ENCODE measurements around the gene MTREX.
"Not testable (repeated sequence)": the region's sequence is repeated elsewhere in the genome, so short reads cannot be mapped to it uniquely, and the experiment has no call there.

MTREX gene

DNA sequence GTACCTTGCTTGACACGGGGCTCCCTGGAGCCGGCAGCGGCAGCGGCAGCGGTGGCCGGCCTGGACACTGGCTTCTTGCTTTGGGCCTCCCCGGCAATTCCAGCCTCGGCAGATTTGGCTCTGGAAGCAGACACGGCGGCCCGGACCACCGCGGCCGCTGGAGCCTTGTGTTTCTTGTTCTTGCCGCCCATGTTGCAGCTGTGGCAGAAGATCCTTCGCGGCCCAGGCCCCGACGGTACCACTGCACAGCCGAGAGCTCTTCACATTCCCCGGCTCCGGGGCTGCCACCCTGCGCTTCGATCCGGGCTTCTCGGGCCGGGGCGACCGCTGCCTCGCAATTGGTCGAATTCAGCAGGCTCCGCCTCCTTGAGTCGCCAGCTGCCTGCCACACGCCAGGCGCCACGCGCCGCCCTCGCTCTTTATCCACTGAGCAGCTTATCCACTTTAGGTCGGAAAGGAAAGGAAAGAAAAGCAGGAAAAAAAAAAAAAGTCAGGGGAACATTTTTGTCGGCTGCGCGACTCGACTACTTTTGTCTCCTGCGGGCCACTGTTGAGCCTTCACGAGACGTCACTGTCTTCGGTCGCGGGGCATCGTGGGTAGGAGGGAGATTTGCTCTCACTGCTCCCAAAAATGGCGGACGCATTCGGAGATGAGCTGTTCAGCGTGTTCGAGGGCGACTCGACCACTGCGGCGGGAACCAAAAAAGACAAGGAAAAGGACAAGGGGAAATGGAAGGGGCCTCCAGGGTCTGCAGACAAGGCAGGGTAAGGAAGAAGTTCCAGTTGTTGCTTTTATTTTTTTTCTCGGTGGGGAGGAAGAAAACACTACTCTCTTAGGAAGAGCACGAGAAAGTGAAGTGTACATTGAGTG, at the start of gene MTREX, which contains the start of gene DHX29:
MTREX (plus strand) TSS at position 607 of the 871 bp plus-strand sequence; CDS start at position 632, 25 bp downstream.
DHX29 (minus strand) TSS at position 312 of the 871 bp plus-strand sequence; CDS start at position 191, 121 bp downstream.
- in situ Hi-C loops (cut with MboI; ENCODE audit: low sequenced_read_pairs) = no loop called here

DNA sequence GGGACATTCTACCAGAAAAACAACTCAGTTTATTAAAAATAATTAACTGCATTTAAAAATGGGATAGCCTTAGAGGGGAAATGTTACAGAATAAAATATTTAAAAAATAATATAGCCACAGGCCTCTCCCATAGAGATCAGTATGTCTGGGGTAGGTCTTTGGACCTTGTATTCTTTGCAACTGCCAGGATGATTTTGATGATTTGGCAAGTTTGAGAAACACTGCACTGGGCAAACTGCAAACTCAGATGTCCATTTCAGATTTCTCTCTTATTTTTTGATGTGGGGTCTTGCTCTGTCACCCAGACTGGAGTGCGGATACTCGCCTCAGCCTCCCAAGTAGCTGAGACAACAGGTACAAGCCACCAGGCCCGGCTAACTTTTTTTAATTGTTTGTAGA, 49.5 kb upstream of the MTREX start:
- in situ Hi-C loops (cut with MboI; ENCODE audit: low sequenced_read_pairs) = no loop called here

DNA sequence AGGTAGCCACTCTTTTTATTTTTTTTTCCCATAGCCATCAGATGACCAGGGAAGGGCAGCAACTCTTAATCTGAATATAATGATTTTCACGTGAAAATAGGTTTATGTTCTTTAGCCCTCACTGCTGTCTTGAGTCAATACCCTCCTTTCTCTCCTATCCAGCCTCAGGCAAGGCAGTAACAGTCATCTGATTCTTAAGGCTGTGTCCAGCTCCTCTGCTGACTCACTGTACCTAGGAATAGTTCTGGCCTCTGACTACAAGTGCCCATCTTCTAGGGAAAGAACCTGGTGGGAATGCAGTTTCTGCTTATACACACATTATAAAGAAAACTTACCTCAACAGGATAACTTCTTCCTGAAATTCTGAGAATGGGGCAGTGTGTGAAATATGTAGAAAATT, 31.0 kb upstream of the MTREX start:
- in situ Hi-C loops (cut with MboI; ENCODE audit: low sequenced_read_pairs) = no loop called here

DNA sequence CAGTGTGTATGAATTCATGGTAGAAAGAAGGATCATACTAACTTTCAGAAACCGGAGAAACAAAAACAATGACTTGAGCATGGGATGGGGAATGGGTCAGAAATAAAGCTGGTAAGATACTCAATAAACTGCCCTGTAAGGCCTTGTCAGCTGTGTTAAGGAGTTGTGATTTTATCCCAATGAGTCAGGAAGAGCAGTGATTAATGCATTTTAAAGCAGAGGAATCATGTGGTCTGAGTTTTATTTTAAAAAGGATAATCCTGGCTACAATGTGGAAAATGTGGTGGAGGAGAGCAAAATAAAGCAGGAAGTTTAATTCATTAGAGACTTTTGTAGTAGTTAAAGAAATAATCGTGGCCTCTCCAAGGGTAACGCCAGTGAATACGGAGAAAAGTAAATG, 29.0 kb upstream of the MTREX start:
- in situ Hi-C loops (cut with MboI; ENCODE audit: low sequenced_read_pairs) = no loop called here

DNA sequence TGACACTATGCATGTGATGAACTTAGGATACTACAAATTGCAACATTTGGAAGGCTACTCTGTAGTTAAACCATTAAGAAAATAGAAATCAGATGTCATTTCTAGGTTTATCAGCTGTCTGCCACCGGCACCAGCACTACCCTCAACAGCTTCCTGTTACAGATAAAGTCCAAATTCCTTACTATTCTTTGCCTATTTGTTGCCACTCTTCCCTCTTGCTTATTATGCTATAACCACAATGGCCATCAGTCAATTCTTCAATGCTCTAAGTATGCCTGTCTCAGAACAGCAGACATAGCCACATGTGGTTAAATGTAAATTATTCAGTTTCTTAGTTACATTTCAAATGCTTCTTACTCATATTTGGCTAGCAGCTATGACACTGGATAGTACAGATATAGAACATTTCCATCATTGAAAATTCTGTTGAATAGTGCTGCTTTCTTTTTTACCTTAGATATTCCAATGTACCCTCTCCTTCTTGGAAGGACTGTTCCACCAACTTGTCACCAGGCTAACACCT, 21.3 kb upstream of the MTREX start:
- in situ Hi-C loops (cut with MboI; ENCODE audit: low sequenced_read_pairs) = no loop called here

DNA sequence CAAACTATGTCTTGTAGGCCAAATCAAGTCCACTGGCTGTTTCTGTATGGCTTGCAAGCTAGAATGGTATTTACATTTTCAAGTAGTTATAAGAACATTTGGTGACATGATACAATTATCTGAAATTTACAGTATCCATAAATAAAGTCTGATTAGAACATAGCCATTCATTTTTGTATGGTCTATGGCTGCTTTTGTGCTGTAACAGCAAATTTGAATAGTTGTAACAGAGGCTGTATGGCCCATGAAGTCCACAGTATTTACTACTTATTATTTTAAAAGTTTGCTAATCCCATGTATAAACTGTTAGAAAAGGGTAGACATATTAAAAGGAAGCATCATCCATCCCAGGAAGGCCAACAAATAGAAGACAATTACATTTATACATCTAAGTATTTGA, 18.0 kb upstream of the MTREX start:
- in situ Hi-C loops (cut with MboI; ENCODE audit: low sequenced_read_pairs) = no loop called here

DNA sequence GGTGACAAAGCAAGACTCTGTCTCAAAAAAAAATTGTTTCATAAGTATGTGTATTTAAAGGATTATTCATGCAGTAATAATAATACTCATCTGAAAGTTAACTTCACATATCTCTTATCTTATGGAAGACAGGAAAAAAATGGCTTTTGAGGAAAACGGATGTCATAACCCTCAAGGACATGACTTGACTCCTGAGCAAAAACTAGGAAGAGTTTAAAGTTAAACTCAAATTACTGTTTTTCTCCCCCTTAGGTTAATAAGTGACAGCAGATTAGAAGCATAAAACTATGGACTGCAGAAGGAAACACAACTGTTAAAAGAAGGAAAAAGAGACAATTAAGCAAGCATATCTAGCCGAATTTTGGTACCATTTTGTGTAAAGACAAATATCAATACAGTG, 16.8 kb upstream of the MTREX start:
- in situ Hi-C loops (cut with MboI; ENCODE audit: low sequenced_read_pairs) = no loop called here

DNA sequence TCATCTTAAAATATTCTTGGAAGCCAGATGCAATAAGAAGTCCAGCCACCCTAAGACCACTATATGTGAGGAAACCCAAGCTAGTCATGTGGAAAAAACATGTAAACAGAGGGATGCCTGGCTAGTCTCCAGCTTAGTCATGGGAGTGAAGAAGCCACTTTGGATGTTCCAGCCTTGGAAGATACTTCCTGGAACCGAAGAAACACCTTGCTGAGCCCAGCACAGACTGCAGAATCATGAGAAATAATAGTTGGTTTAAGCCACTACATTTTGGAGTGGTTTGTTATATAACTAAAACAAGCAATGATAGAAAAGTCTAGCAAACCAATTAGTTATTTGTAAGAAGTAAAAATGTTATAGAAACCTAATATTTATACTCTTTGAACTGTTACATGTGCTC, 12.9 kb upstream of the MTREX start:
- in situ Hi-C loops (cut with MboI; ENCODE audit: low sequenced_read_pairs) = no loop called here

DNA sequence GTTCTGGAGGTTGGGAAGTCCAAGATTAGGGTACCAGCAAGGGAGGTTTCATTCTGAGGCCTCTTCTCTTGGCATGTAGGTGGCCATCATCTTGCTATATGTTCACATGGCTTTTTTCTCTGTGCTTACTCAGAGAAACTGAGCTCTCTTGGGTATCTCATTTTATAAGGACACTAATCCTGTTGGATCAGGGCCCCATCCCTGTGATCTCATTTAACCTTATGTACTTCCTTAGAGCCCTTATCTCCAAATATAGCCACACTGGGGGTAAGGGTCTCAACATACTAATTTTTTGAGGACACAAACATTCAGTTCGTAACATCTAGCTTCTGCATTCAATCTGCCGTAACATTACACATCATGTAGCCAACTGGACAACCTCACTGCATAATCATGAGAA, 6.9 kb upstream of the MTREX start:
- in situ Hi-C loops (cut with MboI; ENCODE audit: low sequenced_read_pairs) = no loop called here

DNA sequence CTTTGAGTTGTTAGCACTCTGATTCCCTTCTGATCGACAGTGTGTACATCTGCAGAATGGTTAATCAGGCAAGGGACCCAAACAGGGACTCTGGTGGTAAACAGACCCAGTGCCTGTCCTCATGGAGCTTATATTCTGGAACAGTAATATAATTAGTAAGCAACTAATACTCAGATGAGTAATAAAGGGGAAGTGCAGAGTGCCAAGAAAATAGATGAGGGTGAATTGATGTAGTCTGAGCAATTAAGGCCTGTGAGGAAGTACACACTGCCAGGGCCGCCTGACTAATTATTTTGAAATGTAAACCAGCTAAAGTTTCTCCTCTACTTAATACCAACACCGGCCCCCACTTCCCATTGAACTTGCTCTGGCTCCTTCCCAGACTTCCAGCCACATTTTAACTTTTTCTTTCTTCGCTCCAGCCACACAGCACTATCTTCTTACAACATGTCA, 4.5 kb upstream of the MTREX start:
- in situ Hi-C loops (cut with MboI; ENCODE audit: low sequenced_read_pairs) = no loop called here

DNA sequence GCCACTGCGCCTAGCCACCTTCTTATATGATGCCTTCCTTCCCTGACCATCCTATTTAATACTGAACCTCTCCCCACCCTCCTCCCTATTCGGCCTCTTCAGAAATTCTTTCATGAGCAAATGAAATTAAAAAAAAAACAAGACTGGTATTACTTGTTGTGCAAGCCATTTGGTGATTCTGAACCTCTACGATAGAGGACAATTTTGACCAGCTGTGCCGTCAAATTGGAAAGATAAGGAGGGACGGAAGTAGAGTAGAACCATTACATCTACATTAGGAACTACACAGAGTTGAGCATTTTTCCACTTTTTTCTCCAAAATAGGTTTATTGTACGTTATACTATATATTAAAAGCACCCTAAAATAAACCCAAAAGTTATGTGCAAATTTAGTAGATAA, 3.2 kb upstream of the MTREX start:
- in situ Hi-C loops (cut with MboI; ENCODE audit: low sequenced_read_pairs) = no loop called here

DNA sequence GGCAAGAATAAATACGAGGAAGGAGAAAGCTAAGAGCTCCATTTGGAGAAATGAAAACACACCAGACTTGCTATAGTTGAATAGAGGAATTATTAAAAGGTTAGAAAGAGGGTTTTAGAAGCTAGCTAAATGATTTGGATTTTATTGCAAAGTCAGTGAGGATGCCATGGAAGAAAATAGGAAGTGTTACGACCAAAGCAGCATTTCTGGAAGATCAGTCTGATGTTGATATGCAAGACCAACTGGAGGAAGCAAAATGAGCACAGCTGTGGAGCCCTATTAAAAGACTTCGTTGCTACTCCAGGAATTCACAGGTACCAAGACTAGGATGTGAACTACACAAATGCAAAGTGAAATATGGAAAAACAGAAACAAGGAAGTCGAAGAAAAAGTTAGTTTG, 2.4 kb upstream of the MTREX start:
- in situ Hi-C loops (cut with MboI; ENCODE audit: low sequenced_read_pairs) = no loop called here

DNA sequence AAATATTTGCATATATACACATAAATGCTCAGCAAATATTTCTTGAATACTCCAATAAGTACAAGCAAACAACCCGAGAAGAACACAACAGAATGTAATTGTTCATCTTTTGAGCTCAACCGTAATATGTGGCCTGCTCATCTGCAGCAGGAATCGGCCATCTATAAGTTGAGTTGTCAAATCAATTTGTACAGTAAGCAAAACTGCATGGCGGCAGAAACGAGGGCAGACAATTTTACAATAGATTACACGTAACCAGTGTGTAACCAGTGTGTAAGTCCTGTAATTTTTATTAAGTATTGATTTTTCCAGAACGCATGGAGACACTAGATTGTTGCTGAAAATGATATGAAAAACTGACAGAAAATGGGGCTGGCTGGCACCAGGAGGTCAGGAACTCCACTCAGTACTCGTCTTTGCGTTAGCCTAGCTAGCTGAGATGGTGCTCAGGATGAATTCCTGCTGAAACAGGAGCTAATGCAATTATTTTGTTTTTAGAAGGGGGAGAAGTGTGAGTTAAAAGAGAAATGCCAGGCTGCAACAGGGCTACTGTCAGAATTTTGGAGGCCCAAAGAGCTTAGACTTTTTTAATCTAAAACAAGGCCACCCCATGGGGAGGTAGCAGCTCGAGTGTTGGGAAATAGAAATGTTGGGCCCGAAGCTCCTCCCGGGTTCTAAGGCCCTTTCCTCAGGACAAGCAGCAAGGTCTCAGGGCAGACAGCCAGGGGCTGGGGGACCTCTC, 977 bp upstream of the MTREX start:
- in situ Hi-C loops (cut with MboI; ENCODE audit: low sequenced_read_pairs) = no loop called here

DNA sequence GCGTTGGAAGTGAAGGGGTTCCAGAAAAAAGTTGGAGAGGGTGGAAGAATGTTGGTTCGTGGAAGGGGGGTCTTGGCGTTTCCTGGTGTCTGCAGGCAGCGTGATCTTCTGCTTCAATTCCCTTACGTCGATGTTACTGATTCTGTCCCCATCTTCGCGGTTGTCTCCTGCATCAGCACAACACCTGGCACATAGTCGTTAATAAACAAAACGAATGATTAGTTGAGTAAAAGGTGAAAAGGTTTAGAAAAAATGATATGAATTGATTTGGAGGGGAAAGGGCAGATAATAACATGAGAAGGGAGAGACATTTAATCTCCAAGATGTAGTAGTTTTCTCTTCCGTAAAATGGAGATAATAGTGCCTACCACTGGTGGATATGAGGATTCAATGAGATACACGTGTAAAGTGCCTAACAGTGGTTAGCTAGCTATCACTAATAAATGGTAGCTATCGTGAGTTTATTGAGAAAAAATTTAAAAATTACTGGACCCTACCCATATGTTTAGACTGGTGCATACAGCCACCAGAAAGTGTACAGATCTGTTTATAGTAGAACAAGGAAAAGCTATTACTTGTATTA, 556 bp downstream of the MTREX start:
- in situ Hi-C loops (cut with MboI; ENCODE audit: low sequenced_read_pairs) = no loop called here

DNA sequence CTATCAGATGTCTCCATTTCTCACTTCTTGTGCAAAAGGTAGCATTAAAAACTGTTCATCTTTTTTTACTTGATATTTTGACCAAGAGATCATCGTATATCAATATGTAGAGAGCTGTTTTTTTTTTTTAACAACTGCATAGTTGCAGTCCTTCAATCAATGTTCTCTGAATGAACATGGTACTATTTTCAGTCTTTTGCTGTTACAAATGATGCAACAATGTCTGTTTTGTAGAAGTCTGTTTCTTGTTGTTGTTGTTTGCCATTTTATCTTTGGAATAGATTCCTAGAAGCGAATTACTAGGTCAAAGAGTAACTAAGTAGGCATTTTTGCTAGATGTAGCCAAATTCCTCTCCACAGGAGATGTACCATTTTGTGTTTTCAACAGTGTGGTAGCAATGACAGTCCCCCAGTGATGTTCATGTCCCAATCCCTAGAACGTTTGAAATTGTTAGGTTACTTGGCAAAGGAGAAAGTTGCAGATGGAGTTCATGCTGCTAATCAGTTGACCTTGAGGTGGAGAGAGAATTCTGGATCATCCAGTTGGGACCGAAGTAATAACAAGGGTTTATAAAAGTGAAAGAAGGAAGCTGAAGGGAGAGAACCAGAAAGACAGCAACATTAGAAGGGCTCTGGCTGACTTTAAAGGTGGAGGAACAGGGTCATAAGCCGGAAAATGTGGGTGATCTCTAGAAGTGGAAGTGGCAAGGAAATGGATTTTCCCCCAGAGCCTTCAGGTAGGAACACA, 6.3 kb downstream of the MTREX start:
- in situ Hi-C loops (cut with MboI; ENCODE audit: low sequenced_read_pairs) = no loop called here

DNA sequence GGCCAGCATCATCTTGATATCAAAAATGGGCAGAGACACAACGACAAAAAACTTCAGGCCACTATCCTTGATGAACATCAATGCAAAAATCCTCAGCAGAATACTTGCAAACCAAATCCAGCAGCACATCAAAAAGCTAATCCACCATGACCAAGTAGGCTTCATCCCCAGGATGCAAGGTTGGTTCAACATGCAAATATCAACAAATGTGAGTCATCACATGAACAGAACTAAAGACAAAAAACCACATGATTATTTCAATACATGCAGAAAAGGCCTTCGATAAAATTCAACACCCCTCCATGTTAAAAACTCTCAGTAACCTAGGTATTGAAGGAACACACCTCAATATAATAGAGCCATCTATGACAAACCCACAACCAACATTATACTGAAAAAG, 8.5 kb downstream of the MTREX start:
- in situ Hi-C loops (cut with MboI; ENCODE audit: low sequenced_read_pairs) = no loop called here

DNA sequence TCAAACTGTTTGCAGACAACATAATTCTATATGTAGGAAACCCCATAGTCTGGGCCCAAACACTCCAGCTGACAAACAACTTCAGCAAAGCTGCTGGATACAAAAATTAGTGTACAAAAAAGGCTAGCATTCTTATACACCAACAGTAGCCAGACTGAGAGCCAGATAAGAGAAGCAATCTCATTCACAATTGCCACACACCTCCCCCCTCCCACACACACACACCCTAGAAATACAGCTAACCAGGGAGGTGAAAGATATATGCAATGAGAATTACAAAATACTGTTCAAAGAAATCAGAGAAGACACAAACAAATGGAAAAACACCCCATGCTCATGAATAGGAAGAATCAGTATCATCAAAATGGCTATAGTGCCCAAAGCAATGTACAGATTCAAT, 9.0 kb downstream of the MTREX start:
- in situ Hi-C loops (cut with MboI; ENCODE audit: low sequenced_read_pairs) = no loop called here

DNA sequence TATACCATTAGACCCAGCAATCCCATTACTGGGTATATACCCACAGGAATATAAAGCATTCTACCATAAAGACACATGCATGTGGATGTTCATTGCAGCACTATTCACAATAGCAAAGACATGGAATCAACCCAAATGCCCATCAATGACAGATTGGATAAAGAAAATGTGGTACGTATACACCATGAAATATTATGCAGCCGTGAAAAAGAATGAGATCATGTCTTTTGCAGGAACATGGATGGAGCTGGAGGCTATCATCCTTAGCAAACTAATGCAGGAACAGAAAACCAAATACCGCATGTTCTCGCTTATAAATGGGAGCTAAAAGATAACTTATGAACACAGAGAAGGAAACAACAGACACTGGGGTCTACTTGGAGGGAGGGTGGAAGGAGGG, 10.4 kb downstream of the MTREX start:
- in situ Hi-C loops (cut with MboI; ENCODE audit: low sequenced_read_pairs) = not testable (repeated sequence)

DNA sequence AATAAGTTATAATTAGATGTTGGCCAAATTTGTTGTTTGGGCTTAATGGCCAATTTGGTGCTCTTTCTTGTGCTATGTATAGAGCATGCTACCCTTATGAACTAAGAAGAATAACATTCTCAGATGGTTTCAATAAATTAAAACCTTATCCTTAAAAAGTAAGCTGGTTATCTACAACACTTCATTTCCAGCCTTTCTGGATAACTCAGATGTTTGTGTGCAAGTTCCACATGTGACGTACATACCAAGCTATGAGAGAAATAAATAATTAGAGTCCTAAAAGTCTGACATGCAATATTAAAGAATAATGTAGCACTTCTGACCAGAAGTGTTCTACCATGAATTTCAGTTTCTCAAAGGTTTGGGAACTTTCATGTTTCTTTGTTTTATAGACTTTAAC, 11.7 kb downstream of the MTREX start:
- in situ Hi-C loops (cut with MboI; ENCODE audit: low sequenced_read_pairs) = no loop called here

DNA sequence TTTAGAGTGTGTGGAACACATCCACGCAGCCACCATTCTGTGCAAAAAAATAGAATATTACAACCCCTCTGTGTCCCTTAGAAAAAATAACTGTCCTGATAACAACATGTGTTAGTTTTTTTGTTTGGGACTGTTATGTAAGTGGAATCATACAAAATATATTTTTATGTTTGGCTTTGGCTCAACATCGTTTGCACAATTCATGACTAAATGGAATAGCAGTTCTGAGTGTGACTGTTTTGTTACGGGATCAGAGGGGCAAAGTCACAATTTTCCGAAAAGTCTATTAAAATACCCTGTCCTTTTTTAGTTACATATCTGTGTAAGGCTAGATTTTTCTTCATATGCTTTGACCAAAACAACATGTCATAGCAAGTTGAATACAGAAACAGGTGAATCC, 12.8 kb downstream of the MTREX start:
- in situ Hi-C loops (cut with MboI; ENCODE audit: low sequenced_read_pairs) = no loop called here

DNA sequence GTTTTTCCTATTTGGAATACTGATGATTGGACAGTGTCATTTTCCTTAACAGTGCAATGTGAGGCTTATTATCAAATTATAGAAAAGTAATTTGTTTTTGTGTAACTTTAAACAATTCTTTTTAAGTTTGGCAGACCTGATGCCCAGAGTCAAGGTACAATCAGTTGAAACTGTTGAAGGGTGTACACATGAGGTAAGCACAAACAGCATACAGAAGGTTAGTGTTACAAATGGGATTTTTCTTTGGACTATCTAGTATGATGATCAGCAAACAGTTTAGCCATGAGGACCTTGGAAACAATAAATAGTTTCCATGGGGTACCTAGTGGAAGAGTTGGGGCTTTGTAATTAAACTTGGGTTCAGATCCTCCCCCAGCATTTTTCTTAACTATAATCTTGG, 16.2 kb downstream of the MTREX start:
- in situ Hi-C loops (cut with MboI; ENCODE audit: low sequenced_read_pairs) = no loop called here
